HG03039 (cell line): ENCODE data around the gene VANGL2.

Source experiments
- ATAC-seq: cut with Tn5 transposase; IDR thresholded peaks from one replicate; pipeline ENCODE4 v1.9.1; 2021; ENCODE audit warnings: mild to moderate bottlenecking, moderate library complexity; ENCODE audit not compliant: unreplicated experiment

Gene VANGL2

GRCh38 chr1:160427625-160428024 lies 27.3 kb downstream of the VANGL2 start:
- ATAC-seq = no peak

- ATAC-seq = no peak
Observed at GRCh38 chr1:160428053-160428452, 27.7 kb downstream of the VANGL2 start.

GRCh38 chr1:160428655-160429054 lies 28.3 kb downstream of the VANGL2 start:
- ATAC-seq = no peak

GRCh38 chr1:160429125-160429561 lies 28.8 kb downstream of the VANGL2 start:
- no peak for ATAC-seq

- peak; percentile 38 for ATAC-seq
Observed at GRCh38 chr1:160429702-160430535, 29.6 kb downstream of the VANGL2 start.

- ATAC-seq = no peak
Observed at GRCh38 chr1:160431006-160431405, 30.6 kb downstream of the VANGL2 start.

- no peak for ATAC-seq
Observed at GRCh38 chr1:160431571-160431970, 31.2 kb downstream of the VANGL2 start.

- ATAC-seq = peak; percentile 41
Observed at GRCh38 chr1:160432371-160432786, 32.0 kb downstream of the VANGL2 start.

- no peak for ATAC-seq
Observed at GRCh38 chr1:160436966-160437365, 36.6 kb downstream of the VANGL2 start.

- ATAC-seq = peak; percentile 60
Observed at GRCh38 chr1:160437432-160438316, 37.3 kb downstream of the VANGL2 start.

- ATAC-seq = no peak
Observed at GRCh38 chr1:160438317-160438918, 38.1 kb downstream of the VANGL2 start.

GRCh38 chr1:160438935-160439334 lies 38.6 kb downstream of the VANGL2 start:
- ATAC-seq = no peak

GRCh38 chr1:160439718-160440117 lies 39.4 kb downstream of the VANGL2 start:
- ATAC-seq = no peak

- ATAC-seq = no peak
Observed at GRCh38 chr1:160446945-160447600, 46.7 kb downstream of the VANGL2 start.

- no peak for ATAC-seq
Observed at GRCh38 chr1:160449494-160449893, 49.1 kb downstream of the VANGL2 start.

GRCh38 chr1:160451119-160451858 lies 50.9 kb downstream of the VANGL2 start:
- ATAC-seq = peak; percentile 32

- ATAC-seq = no peak
Observed at GRCh38 chr1:160451859-160452232, 51.5 kb downstream of the VANGL2 start.

GRCh38 chr1:160453443-160453842 lies 53.1 kb downstream of the VANGL2 start:
- ATAC-seq = peak; percentile 53

- no peak for ATAC-seq
Observed at GRCh38 chr1:160454371-160455152, 54.2 kb downstream of the VANGL2 start.
